ENCODE measurements around the gene MCM9.

DNA sequence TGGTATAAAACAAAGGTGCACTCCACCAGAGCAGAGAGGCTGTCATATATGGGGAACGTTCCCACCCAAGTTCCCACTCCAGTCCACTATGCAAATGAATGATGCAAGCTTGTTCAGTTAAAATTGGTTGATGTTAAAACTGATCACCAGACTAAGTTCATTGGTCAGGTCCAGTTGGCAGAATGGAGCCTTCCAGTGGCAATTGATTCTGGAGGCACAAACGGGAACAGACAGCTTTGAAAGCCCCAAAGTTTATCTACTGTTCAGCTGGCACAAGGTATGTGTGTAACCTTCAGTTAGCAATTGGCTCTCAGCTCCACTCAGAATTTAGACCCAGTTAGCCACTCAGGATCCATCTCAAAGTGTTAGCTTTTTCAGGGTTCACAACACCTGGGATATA is 164.1 kb downstream of the MCM9 start:
- TF ChIP-seq, protein P1, sequence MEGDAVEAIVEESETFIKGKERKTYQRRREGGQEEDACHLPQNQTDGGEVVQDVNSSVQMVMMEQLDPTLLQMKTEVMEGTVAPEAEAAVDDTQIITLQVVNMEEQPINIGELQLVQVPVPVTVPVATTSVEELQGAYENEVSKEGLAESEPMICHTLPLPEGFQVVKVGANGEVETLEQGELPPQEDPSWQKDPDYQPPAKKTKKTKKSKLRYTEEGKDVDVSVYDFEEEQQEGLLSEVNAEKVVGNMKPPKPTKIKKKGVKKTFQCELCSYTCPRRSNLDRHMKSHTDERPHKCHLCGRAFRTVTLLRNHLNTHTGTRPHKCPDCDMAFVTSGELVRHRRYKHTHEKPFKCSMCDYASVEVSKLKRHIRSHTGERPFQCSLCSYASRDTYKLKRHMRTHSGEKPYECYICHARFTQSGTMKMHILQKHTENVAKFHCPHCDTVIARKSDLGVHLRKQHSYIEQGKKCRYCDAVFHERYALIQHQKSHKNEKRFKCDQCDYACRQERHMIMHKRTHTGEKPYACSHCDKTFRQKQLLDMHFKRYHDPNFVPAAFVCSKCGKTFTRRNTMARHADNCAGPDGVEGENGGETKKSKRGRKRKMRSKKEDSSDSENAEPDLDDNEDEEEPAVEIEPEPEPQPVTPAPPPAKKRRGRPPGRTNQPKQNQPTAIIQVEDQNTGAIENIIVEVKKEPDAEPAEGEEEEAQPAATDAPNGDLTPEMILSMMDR (IDR thresholded peaks at IDR 0.05): no peak
- no peak for TF ChIP-seq POLR2A (IDR thresholded peaks at IDR 0.05)

Measured in adrenal gland (tissue), 5 donors.